ENCODE data around the gene CDYL. TPM values are rescaled to one million over a fixed set of nuclear protein-coding genes. Genes with fewer than 3 reads are reported as not detected.

Gene CDYL
- total and polyA plus RNA-seq, 4 donors: 3.3 to 25.4 (median 11.0) TPM

- Histone ChIP-seq H3K36me3 (ENCODE audit: control insufficient read depth in 4 of 4, insufficient read depth in 3 of 4, low read depth in 1 of 4, low read length in 3 of 4) (no peaks in the 10 kb centered on the region), H3K9ac (ENCODE audit: low read depth in 1 of 2, low read length in 2 of 2) (no peak overlapping the region), H3K27me3 (ENCODE audit: control insufficient read depth in 4 of 4, insufficient read depth in 4 of 4, low read length in 3 of 4) (peaks cover 0 to 4% (median 0%) of the 10 kb centered on the region in 4 donors), H3K4me3 (ENCODE audit: low read depth in 1 of 3, low read length in 3 of 3) (no peak overlapping the region), H3K4me1 (ENCODE audit: control insufficient read depth in 4 of 4, insufficient read depth in 4 of 4, low read length in 3 of 4) (no peaks in the 10 kb centered on the region), H3K9me3 (ENCODE audit: control insufficient read depth in 4 of 4, low read length in 3 of 4) (no peaks in the 10 kb centered on the region), H3K27ac (ENCODE audit: low read depth in 1 of 2, low read length in 2 of 2) (no peak overlapping the region)
- no peak for DNase-seq (ENCODE audit: low spot score)
- no peak for TF ChIP-seq HNF4A (conservative IDR thresholded peaks at IDR 0.05)
- no peak for TF ChIP-seq SP1 (IDR thresholded peaks at IDR 0.05)
- no peak for TF ChIP-seq FOXA1 (IDR thresholded peaks at IDR 0.05)
- no peak for TF ChIP-seq ATF3 (IDR thresholded peaks at IDR 0.05)
- TF ChIP-seq TAF1 (conservative IDR thresholded peaks at IDR 0.05): no peak
- no peak for TF ChIP-seq CTCF (IDR thresholded peaks at IDR 0.05; ENCODE audit: low read depth, low read length, missing input control)
- no peak for TF ChIP-seq YY1 (IDR thresholded peaks at IDR 0.05)
- TF ChIP-seq HNF4G (IDR thresholded peaks at IDR 0.05): no peak
- TF ChIP-seq FOXA2 (IDR thresholded peaks at IDR 0.05): no peak
- no peak for TF ChIP-seq GABPA (IDR thresholded peaks at IDR 0.05 in 1 of 2, conservative IDR thresholded peaks at IDR 0.05 in 1 of 2)
- TF ChIP-seq MAX (IDR thresholded peaks at IDR 0.05): no peak
- TF ChIP-seq EGR1 (IDR thresholded peaks at IDR 0.05; ENCODE audit: low read depth in 2 of 2): no peak
- TF ChIP-seq RXRA (IDR thresholded peaks at IDR 0.05): no peak
- no peak for TF ChIP-seq ZBTB33 (IDR thresholded peaks at IDR 0.05)
- no peak for TF ChIP-seq NR2F2 (IDR thresholded peaks at IDR 0.05)
- TF ChIP-seq REST (IDR thresholded peaks at IDR 0.05): no peak
- no peak for TF ChIP-seq RAD21 (IDR thresholded peaks at IDR 0.05)
- TF ChIP-seq JUND (IDR thresholded peaks at IDR 0.05): no peak
These were observed 49.0 kb upstream of the CDYL start for GRCh38 chr6:4727217-4727616.

All from liver (tissue), 9 donors.